Measurements from ENCODE around the gene TMEM154. TPM values are rescaled to one million over a fixed set of nuclear protein-coding genes. Genes with fewer than 3 reads are reported as not detected.

Gene TMEM154
- total RNA-seq, 1 experiment from 2014 or later, result 2.6 TPM

DNA sequence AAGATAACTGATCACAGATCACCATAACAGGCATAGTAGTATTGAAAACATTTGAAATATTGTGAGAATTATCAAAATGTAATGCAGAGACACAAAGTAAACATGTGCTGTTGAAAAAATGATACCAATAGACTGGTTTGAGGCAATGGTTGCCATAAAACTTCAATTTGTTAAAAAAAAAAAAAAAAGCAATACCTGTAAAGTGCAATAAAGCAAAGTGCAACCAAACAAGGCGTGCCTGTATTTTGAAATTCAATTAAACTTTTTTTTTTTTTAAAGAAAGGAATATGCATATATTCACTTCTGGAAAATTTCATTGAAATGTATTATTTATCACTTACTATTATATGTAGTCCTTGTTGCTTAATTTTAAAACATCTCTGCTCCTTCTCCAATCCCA, 27.7 kb downstream of the TMEM154 start:
- no TSS peak for BruUV-seq (replicated peaks)
- ChIA-PET CTCF (no interaction called here), POLR2A (ENCODE audit: low non-redundant PET) (no interaction called here)
- TF ChIP-seq EZH2 (IDR thresholded peaks at IDR 0.05; ENCODE audit: borderline replicate concordance, low read depth, low read length, poor library complexity, severe bottlenecking), result no peak
- TF ChIP-seq CTCF (conservative IDR thresholded peaks at IDR 0.05; ENCODE audit: low read depth, low read length), result no peak
- H3K36me3 ChIP-seq (ENCODE audit: insufficient read depth, low read length, poor library complexity, severe bottlenecking), result no peaks in the 10 kb centered on the region
- no peak overlapping the region for H3K27ac ChIP-seq (ENCODE audit: low read depth, low read length, poor library complexity, severe bottlenecking)
- H3K27me3 ChIP-seq (replicated peaks; ENCODE audit: insufficient read depth, low read depth, low read length, poor library complexity), result no peaks in the 10 kb centered on the region
- peaks cover 1% of the 10 kb centered on the region for H3K9me3 ChIP-seq (ENCODE audit: low read depth, low read length, poor library complexity, severe bottlenecking)
- H3K4me3 ChIP-seq (ENCODE audit: low read depth, low read length, poor library complexity, severe bottlenecking), result no peak overlapping the region
- DNase-seq (ENCODE audit: low spot score), result no peak
- intact Hi-C loops (cut with micrococcal nuclease; ENCODE audit: unreplicated experiment), result no loop called here
- no peaks in the 10 kb centered on the region for H3K4me1 ChIP-seq (ENCODE audit: insufficient read depth, low read length, poor library complexity, severe bottlenecking)

DNA sequence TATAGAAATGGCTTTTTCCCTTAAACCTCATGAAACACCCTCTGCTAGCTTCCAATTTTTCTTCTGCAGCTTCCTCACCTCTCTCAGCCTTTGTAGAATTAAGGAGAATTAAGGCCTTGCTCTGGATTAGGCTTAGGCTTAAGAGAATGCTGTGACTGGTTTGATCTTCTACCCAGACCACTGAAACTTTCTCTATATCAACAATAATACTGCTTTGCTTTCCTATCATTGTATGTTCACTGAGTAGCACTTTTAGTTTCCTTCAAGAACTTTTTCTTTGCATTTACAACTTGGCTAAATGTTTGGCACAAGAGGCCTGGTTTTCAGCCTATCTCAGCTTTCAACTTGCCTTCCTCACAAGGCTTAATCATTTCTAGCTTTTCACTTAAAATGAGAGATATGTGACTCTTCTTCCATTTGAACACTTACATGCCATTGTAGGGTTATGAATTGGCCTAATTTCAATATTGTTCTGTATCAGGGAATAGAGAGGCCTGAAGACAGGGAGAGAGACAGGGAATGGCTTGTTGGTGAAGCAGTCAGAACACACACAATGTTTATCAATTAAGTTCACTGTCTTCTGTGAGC, 28.2 kb downstream of the TMEM154 start:
- BruUV-seq (replicated peaks), result no TSS peak
- TF ChIP-seq CTCF (conservative IDR thresholded peaks at IDR 0.05; ENCODE audit: low read depth, low read length) (no peak), EZH2 (IDR thresholded peaks at IDR 0.05; ENCODE audit: borderline replicate concordance, low read depth, low read length, poor library complexity, severe bottlenecking) (no peak)

GRCh38 chr4:152646221-152646620, 33.6 kb downstream of the TMEM154 start:
- TF ChIP-seq EZH2 (IDR thresholded peaks at IDR 0.05; ENCODE audit: borderline replicate concordance, low read depth, low read length, poor library complexity, severe bottlenecking) (no peak), CTCF (conservative IDR thresholded peaks at IDR 0.05; ENCODE audit: low read depth, low read length) (no peak)
- H3K27ac ChIP-seq (ENCODE audit: low read depth, low read length, poor library complexity, severe bottlenecking), result no peak overlapping the region
- POLR2A ChIA-PET (ENCODE audit: low non-redundant PET), result no interaction called here
- no peak overlapping the region for H3K4me3 ChIP-seq (ENCODE audit: low read depth, low read length, poor library complexity, severe bottlenecking)
- no peaks in the 10 kb centered on the region for H3K27me3 ChIP-seq (replicated peaks; ENCODE audit: insufficient read depth, low read depth, low read length, poor library complexity)
- H3K36me3 ChIP-seq (ENCODE audit: insufficient read depth, low read length, poor library complexity, severe bottlenecking), result no peaks in the 10 kb centered on the region
- BruUV-seq (replicated peaks), result no TSS peak
- CTCF ChIA-PET, result no interaction called here
- no peaks in the 10 kb centered on the region for H3K4me1 ChIP-seq (ENCODE audit: insufficient read depth, low read length, poor library complexity, severe bottlenecking)
- no peaks in the 10 kb centered on the region for H3K9me3 ChIP-seq (ENCODE audit: low read depth, low read length, poor library complexity, severe bottlenecking)
- intact Hi-C loops (cut with micrococcal nuclease; ENCODE audit: unreplicated experiment), result no loop called here
- no peak for DNase-seq (ENCODE audit: low spot score)

More for the DNA sequence above, 28.2 kb downstream of the TMEM154 start:
- Histone ChIP-seq H3K4me1 (ENCODE audit: insufficient read depth, low read length, poor library complexity, severe bottlenecking) (no peaks in the 10 kb centered on the region), H3K4me3 (ENCODE audit: low read depth, low read length, poor library complexity, severe bottlenecking) (no peak overlapping the region), H3K36me3 (ENCODE audit: insufficient read depth, low read length, poor library complexity, severe bottlenecking) (no peaks in the 10 kb centered on the region), H3K27ac (ENCODE audit: low read depth, low read length, poor library complexity, severe bottlenecking) (no peak overlapping the region), H3K9me3 (ENCODE audit: low read depth, low read length, poor library complexity, severe bottlenecking) (no peaks in the 10 kb centered on the region), H3K27me3 (replicated peaks; ENCODE audit: insufficient read depth, low read depth, low read length, poor library complexity) (no peaks in the 10 kb centered on the region)
- CTCF ChIA-PET, result no interaction called here
- DNase-seq (ENCODE audit: low spot score), result no peak
- POLR2A ChIA-PET (ENCODE audit: low non-redundant PET), result no interaction called here
- intact Hi-C loops (cut with micrococcal nuclease; ENCODE audit: unreplicated experiment), result no loop called here

Measured in A673 (cell line).